WTC11 (cell line): ENCODE measurements around the gene IL4I1. TPM values are rescaled to one million over a fixed set of nuclear protein-coding genes. Genes with fewer than 3 reads are reported as not detected.

Experiments
- ATAC-seq: fragments of 200-7000 bp; cut with Tn5 transposase; 2 replicates; pipeline ENCODE4 v1.10.0; 2021; ENCODE audit warnings: mild to moderate bottlenecking, moderate library complexity
- CTCF ChIA-PET: fragments of 300-600 bp; sonication (Branson Sonifier 250); formaldehyde crosslinking; loops from one replicate; lab custom pipeline; 2021; ENCODE audit warnings: antibody characterized with exemption; lab: Charles Lee
- POLR2A ChIA-PET: fragments of 350-600 bp; sonication (Branson Sonifier 250); formaldehyde crosslinking; loops from one replicate; lab custom pipeline; 2021; ENCODE audit warnings: antibody characterized with exemption; lab: Charles Lee
- DNase-seq: peaks from one replicate; pipeline ENCODE4 v3.0.0; 2021; ENCODE audit warnings: low spot score
- H3K27ac Mint-ChIP-seq: 2 replicates; pipeline ENCODE4 v1.8.0; 2021; ENCODE audit warnings: mixed read lengths
- H3K27me3 Mint-ChIP-seq: 2 replicates; pipeline ENCODE4 v1.8.0; 2021; ENCODE audit warnings: low read depth, mild to moderate bottlenecking, moderate library complexity, mixed read lengths
- H3K36me3 Mint-ChIP-seq: 2 replicates; pipeline ENCODE4 v1.8.0; 2021; ENCODE audit warnings: mixed read lengths
- H3K4me1 Mint-ChIP-seq: 2 replicates; pipeline ENCODE4 v1.8.0; 2022; ENCODE audit warnings: mixed read lengths
- H3K4me3 Mint-ChIP-seq: 2 replicates; pipeline ENCODE4 v1.8.0; 2021; ENCODE audit warnings: mild to moderate bottlenecking, moderate library complexity, mixed read lengths
- H3K9me3 Mint-ChIP-seq: 2 replicates; pipeline ENCODE4 v1.8.0; 2021; ENCODE audit warnings: mixed read lengths
- FOXK1 ChIP-seq: sonication (generic); formaldehyde crosslinking; IDR thresholded peaks from 2 replicates; pipeline ENCODE4 v1.8.0; 2022; ENCODE audit warnings: mild to moderate bottlenecking, moderate library complexity, missing genetic modification reagents
- GTF2I ChIP-seq: fragments of 250-450 bp; sonication (Bioruptor Pico); conservative IDR thresholded peaks from 2 replicates; pipeline ENCODE4 v1.4.0; 2021; ENCODE audit warnings: mild to moderate bottlenecking
- JUN ChIP-seq: sonication (generic); formaldehyde crosslinking; IDR thresholded peaks from 2 replicates; pipeline ENCODE4 v1.8.0; 2023; ENCODE audit warnings: mild to moderate bottlenecking, missing genetic modification reagents
- KAT7 ChIP-seq: sonication (generic); formaldehyde crosslinking; IDR thresholded peaks from 2 replicates; pipeline ENCODE4 v1.8.1; 2023; ENCODE audit warnings: missing genetic modification reagents, mild to moderate bottlenecking, borderline replicate concordance
- MYBL2 ChIP-seq: sonication (generic); formaldehyde crosslinking; IDR thresholded peaks from 2 replicates; pipeline ENCODE4 v1.8.1; 2023; ENCODE audit warnings: mild to moderate bottlenecking, moderate library complexity, missing genetic modification reagents
- NFE2L1 ChIP-seq: sonication (generic); formaldehyde crosslinking; IDR thresholded peaks from 2 replicates; pipeline ENCODE4 v1.8.1; 2023; ENCODE audit warnings: missing genetic modification reagents
- NR1H2 ChIP-seq: sonication (generic); formaldehyde crosslinking; IDR thresholded peaks from 2 replicates; pipeline ENCODE4 v1.9.0; 2021; ENCODE audit warnings: mild to moderate bottlenecking, moderate library complexity, missing genetic modification reagents
- OVOL2 ChIP-seq: fragments of 250-450 bp; sonication (Bioruptor Pico); IDR thresholded peaks from 2 replicates; pipeline ENCODE4 v1.9.0; 2021; ENCODE audit warnings: mild to moderate bottlenecking, borderline replicate concordance
- RORB ChIP-seq: fragments of 250-450 bp; sonication (Bioruptor Pico); IDR thresholded peaks from 2 replicates; pipeline ENCODE4 v1.9.0; 2021; ENCODE audit warnings: mild to moderate bottlenecking
- SMAD3 ChIP-seq: sonication (generic); formaldehyde crosslinking; IDR thresholded peaks from 2 replicates; pipeline ENCODE4 v1.8.0; 2022; ENCODE audit warnings: missing genetic modification reagents, mild to moderate bottlenecking, borderline replicate concordance
- TCF7 ChIP-seq: sonication (generic); formaldehyde crosslinking; IDR thresholded peaks from 2 replicates; pipeline ENCODE4 v1.8.0; 2022; ENCODE audit warnings: mild to moderate bottlenecking, low read depth, missing genetic modification reagents, moderate library complexity
- TEAD1 ChIP-seq: sonication (generic); formaldehyde crosslinking; IDR thresholded peaks from 2 replicates; pipeline ENCODE4 v1.8.0; 2022; ENCODE audit warnings: mild to moderate bottlenecking, missing genetic modification reagents
- TP53 ChIP-seq: sonication (generic); formaldehyde crosslinking; IDR thresholded peaks from 2 replicates; pipeline ENCODE4 v1.8.1; 2023; ENCODE audit warnings: mild to moderate bottlenecking, missing genetic modification reagents
- total RNA-seq: library from RNA; stranded (reverse); gene quantifications from 3 replicates; pipeline ENCODE4 v1.2.3, GENCODE V29; 2021
- TF ChIP-seq, protein P1 (sequence below): sonication (generic); formaldehyde crosslinking; IDR thresholded peaks from 2 replicates; pipeline ENCODE4 v1.8.1; 2022; ENCODE audit warnings: low read depth, mild to moderate bottlenecking, moderate library complexity, missing genetic modification reagents, borderline replicate concordance
- TF ChIP-seq, protein P2 (sequence below): sonication (generic); formaldehyde crosslinking; IDR thresholded peaks from 2 replicates; pipeline ENCODE4 v1.8.0; 2022; ENCODE audit warnings: mild to moderate bottlenecking, missing genetic modification reagents
- TF ChIP-seq, protein P3 (sequence below): sonication (generic); formaldehyde crosslinking; IDR thresholded peaks from 2 replicates; pipeline ENCODE4 v1.8.0; 2023; ENCODE audit warnings: missing genetic modification reagents, mild to moderate bottlenecking, borderline replicate concordance
- TF ChIP-seq, protein P4 (sequence below): sonication (generic); formaldehyde crosslinking; IDR thresholded peaks from 2 replicates; pipeline ENCODE4 v1.8.0; 2022; ENCODE audit warnings: mild to moderate bottlenecking, missing genetic modification reagents
- TF ChIP-seq, protein P5 (sequence below): fragments of 200-600 bp; IDR thresholded peaks from 2 replicates; pipeline ENCODE4 v1.8.0; 2022; ENCODE audit warnings: antibody characterized with exemption
- TF ChIP-seq, protein P6 (sequence below): sonication (generic); formaldehyde crosslinking; IDR thresholded peaks from 2 replicates; pipeline ENCODE4 v1.8.1; 2023; ENCODE audit warnings: mild to moderate bottlenecking, moderate library complexity, missing genetic modification reagents
- TF ChIP-seq, protein P7 (sequence below): fragments of 250-450 bp; sonication (Bioruptor Pico); IDR thresholded peaks from 2 replicates; pipeline ENCODE4 v1.9.0; 2021; ENCODE audit warnings: mild to moderate bottlenecking, borderline replicate concordance

Gene IL4I1
- total RNA-seq, 1 experiment from 2014 or later: 0.83 TPM

DNA sequence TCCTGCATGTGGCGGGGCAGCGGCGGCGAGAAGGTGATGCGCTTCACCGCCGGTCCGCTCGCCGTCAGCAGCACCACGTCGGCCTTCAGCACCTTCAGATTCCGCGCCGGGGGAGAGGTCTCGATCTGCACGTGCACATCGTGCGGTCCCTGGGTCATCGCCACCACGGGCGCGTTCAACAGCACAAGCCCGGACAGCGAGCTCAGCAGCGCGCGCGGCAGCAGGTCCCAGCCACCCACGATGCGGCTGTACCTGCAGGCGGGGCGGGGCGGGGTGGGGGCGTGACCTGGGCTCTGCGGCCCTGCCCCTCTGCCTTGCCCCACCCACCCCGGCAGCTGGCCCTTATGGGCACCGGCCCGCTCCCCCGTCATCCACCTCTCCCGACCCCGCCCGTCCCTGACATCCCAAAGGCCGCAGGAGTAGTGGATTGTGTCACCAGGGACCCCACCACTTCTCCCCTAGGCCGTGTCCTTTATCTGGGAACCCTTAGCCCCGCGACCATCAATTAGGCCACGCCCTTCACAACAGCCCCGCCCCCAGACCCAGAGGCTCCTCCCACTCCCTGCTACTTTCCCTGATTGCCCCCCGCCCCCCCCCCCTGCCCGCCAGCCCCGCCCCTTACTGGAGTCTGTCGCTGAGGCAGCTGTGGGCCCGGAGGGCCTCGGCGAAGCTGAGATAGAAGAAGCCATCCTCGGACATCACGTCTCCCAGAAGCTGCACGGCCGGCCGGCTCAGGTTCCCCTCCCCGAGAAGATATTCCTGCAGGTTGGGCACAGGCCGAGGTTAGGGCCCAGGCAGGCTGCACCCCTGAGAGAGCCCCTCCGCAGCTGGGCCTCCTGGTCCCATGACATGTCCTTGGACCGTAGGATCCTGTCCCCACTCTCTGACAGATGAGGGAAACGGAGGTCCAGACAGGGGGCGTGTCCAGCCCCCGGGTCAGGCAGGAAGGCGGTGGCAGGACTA lies 6.1 kb downstream of the IL4I1 start:
- Mint-ChIP-seq H3K4me3 (peak overlapping the region; percentile 73), H3K27ac (peak overlapping the region; percentile 95; the same call in 1 of the 2 replicates), H3K4me1 (peaks cover 11% of the 10 kb centered on the region), H3K9me3 (no peaks in the 10 kb centered on the region), H3K27me3 (peaks cover 47% of the 10 kb centered on the region), H3K36me3 (peaks cover 19% of the 10 kb centered on the region)
- DNase-seq (peak; percentile 85), ATAC-seq (peak; percentile 75)
- POLR2A ChIA-PET: interaction anchor here (0.9 to 2.4 kb wide), 3 partner anchors 13 to 39 kb away, joined by 6 to 13 read pairs (median 11); partner anchors contain the start of genes AKT1S1, ATF5, NUP62 and TBC1D17
- CTCF ChIA-PET: interaction anchor here (0.8 to 2.5 kb wide), 25 partner anchors 9 to 173 kb away, joined by 3 to 18 read pairs (median 5); partner anchors contain the start of genes AKT1S1, ATF5, FUZ and NUP62
- TF ChIP-seq, protein P1, sequence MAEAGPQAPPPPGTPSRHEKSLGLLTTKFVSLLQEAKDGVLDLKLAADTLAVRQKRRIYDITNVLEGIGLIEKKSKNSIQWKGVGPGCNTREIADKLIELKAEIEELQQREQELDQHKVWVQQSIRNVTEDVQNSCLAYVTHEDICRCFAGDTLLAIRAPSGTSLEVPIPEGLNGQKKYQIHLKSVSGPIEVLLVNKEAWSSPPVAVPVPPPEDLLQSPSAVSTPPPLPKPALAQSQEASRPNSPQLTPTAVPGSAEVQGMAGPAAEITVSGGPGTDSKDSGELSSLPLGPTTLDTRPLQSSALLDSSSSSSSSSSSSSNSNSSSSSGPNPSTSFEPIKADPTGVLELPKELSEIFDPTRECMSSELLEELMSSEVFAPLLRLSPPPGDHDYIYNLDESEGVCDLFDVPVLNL: peak; percentile 59; the same call in 1 of the 2 replicates
- TF ChIP-seq, protein P2, sequence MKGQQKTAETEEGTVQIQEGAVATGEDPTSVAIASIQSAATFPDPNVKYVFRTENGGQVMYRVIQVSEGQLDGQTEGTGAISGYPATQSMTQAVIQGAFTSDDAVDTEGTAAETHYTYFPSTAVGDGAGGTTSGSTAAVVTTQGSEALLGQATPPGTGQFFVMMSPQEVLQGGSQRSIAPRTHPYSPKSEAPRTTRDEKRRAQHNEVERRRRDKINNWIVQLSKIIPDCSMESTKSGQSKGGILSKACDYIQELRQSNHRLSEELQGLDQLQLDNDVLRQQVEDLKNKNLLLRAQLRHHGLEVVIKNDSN: peak; percentile 67; the same call in 1 of the 2 replicates
- 0 out of 2 replicates have a peak, but pooled peaks have one; percentile 27 for TF ChIP-seq JUN
- TF ChIP-seq, protein P3, sequence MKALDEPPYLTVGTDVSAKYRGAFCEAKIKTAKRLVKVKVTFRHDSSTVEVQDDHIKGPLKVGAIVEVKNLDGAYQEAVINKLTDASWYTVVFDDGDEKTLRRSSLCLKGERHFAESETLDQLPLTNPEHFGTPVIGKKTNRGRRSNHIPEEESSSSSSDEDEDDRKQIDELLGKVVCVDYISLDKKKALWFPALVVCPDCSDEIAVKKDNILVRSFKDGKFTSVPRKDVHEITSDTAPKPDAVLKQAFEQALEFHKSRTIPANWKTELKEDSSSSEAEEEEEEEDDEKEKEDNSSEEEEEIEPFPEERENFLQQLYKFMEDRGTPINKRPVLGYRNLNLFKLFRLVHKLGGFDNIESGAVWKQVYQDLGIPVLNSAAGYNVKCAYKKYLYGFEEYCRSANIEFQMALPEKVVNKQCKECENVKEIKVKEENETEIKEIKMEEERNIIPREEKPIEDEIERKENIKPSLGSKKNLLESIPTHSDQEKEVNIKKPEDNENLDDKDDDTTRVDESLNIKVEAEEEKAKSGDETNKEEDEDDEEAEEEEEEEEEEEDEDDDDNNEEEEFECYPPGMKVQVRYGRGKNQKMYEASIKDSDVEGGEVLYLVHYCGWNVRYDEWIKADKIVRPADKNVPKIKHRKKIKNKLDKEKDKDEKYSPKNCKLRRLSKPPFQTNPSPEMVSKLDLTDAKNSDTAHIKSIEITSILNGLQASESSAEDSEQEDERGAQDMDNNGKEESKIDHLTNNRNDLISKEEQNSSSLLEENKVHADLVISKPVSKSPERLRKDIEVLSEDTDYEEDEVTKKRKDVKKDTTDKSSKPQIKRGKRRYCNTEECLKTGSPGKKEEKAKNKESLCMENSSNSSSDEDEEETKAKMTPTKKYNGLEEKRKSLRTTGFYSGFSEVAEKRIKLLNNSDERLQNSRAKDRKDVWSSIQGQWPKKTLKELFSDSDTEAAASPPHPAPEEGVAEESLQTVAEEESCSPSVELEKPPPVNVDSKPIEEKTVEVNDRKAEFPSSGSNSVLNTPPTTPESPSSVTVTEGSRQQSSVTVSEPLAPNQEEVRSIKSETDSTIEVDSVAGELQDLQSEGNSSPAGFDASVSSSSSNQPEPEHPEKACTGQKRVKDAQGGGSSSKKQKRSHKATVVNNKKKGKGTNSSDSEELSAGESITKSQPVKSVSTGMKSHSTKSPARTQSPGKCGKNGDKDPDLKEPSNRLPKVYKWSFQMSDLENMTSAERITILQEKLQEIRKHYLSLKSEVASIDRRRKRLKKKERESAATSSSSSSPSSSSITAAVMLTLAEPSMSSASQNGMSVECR (CRISPR knock-in tag): peak; percentile 70; the same call in 1 of the 2 replicates
- TF ChIP-seq, protein P4, sequence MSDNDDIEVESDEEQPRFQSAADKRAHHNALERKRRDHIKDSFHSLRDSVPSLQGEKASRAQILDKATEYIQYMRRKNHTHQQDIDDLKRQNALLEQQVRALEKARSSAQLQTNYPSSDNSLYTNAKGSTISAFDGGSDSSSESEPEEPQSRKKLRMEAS (CRISPR knock-in tag): peak; percentile 97
- no peak for TF ChIP-seq OVOL2 (CRISPR knock-in tag)
- TF ChIP-seq NFE2L1 (CRISPR knock-in tag): peak; percentile 14
- no peak for TF ChIP-seq GTF2I (CRISPR knock-in tag)
- TF ChIP-seq TCF7: peak; percentile 12; the same call in 1 of the 2 replicates
- TF ChIP-seq, protein P5, sequence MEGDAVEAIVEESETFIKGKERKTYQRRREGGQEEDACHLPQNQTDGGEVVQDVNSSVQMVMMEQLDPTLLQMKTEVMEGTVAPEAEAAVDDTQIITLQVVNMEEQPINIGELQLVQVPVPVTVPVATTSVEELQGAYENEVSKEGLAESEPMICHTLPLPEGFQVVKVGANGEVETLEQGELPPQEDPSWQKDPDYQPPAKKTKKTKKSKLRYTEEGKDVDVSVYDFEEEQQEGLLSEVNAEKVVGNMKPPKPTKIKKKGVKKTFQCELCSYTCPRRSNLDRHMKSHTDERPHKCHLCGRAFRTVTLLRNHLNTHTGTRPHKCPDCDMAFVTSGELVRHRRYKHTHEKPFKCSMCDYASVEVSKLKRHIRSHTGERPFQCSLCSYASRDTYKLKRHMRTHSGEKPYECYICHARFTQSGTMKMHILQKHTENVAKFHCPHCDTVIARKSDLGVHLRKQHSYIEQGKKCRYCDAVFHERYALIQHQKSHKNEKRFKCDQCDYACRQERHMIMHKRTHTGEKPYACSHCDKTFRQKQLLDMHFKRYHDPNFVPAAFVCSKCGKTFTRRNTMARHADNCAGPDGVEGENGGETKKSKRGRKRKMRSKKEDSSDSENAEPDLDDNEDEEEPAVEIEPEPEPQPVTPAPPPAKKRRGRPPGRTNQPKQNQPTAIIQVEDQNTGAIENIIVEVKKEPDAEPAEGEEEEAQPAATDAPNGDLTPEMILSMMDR: peak; percentile 23; the same call in 1 of the 2 replicates
- no peak; the same call in 1 of the 2 replicates for TF ChIP-seq FOXK1
- TF ChIP-seq KAT7: peak; percentile 76; the same call in 1 of the 2 replicates
- TF ChIP-seq MYBL2 (CRISPR knock-in tag): peak; percentile 93; the same call in 1 of the 2 replicates
- TF ChIP-seq, protein P6, sequence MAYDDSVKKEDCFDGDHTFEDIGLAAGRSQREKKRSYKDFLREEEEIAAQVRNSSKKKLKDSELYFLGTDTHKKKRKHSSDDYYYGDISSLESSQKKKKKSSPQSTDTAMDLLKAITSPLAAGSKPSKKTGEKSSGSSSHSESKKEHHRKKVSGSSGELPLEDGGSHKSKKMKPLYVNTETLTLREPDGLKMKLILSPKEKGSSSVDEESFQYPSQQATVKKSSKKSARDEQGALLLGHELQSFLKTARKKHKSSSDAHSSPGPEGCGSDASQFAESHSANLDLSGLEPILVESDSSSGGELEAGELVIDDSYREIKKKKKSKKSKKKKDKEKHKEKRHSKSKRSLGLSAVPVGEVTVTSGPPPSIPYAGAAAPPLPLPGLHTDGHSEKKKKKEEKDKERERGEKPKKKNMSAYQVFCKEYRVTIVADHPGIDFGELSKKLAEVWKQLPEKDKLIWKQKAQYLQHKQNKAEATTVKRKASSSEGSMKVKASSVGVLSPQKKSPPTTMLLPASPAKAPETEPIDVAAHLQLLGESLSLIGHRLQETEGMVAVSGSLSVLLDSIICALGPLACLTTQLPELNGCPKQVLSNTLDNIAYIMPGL: peak; percentile 88; the same call in 1 of the 2 replicates
- no peak for TF ChIP-seq TP53
- no peak for TF ChIP-seq RORB (CRISPR knock-in tag)
- TF ChIP-seq SMAD3 (CRISPR knock-in tag): peak; percentile 77; the same call in 1 of the 2 replicates
- peak; percentile 80; the same call in 1 of the 2 replicates for TF ChIP-seq TEAD1 (CRISPR knock-in tag)
- TF ChIP-seq, protein P7, sequence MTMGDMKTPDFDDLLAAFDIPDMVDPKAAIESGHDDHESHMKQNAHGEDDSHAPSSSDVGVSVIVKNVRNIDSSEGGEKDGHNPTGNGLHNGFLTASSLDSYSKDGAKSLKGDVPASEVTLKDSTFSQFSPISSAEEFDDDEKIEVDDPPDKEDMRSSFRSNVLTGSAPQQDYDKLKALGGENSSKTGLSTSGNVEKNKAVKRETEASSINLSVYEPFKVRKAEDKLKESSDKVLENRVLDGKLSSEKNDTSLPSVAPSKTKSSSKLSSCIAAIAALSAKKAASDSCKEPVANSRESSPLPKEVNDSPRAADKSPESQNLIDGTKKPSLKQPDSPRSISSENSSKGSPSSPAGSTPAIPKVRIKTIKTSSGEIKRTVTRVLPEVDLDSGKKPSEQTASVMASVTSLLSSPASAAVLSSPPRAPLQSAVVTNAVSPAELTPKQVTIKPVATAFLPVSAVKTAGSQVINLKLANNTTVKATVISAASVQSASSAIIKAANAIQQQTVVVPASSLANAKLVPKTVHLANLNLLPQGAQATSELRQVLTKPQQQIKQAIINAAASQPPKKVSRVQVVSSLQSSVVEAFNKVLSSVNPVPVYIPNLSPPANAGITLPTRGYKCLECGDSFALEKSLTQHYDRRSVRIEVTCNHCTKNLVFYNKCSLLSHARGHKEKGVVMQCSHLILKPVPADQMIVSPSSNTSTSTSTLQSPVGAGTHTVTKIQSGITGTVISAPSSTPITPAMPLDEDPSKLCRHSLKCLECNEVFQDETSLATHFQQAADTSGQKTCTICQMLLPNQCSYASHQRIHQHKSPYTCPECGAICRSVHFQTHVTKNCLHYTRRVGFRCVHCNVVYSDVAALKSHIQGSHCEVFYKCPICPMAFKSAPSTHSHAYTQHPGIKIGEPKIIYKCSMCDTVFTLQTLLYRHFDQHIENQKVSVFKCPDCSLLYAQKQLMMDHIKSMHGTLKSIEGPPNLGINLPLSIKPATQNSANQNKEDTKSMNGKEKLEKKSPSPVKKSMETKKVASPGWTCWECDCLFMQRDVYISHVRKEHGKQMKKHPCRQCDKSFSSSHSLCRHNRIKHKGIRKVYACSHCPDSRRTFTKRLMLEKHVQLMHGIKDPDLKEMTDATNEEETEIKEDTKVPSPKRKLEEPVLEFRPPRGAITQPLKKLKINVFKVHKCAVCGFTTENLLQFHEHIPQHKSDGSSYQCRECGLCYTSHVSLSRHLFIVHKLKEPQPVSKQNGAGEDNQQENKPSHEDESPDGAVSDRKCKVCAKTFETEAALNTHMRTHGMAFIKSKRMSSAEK (CRISPR knock-in tag): no peak
- TF ChIP-seq NR1H2 (CRISPR knock-in tag): 0 out of 2 replicates have a peak, but pooled peaks have one; percentile 67
